Upper lobe of left lung (tissue), 6 donors: Measurements from ENCODE around the gene ROMO1. TPM values are rescaled to one million over a fixed set of nuclear protein-coding genes. Genes with fewer than 3 reads are reported as not detected.

Experiments used
- ATAC-seq, 2 donors: fragments of 200-7000 bp; cut with Tn5 transposase; one replicate each; pipeline ENCODE4 v1.9.1; 2022; ENCODE audit warnings: mild to moderate bottlenecking in 2 of 2, moderate library complexity in 2 of 2; ENCODE audit not compliant: low FRiP score in 2 of 2
- DNase-seq, 2 donors: peaks; one replicate each; pipeline ENCODE4 v3.0.0-alpha.2; 2019 to 2020
- H3K27ac ChIP-seq, 4 donors: fragments of 200-600 bp; sonication (generic); one replicate each; pipeline ENCODE4 v1.5.1; 2016 to 2019
- H3K27me3 ChIP-seq, 4 donors: fragments of 200-600 bp; sonication (generic); one replicate each; pipeline ENCODE4 v1.5.1; 2017 to 2019
- H3K36me3 ChIP-seq, 4 donors: fragments of 200-600 bp; sonication (generic); one replicate each; pipeline ENCODE4 v1.5.1; 2016 to 2019
- H3K4me1 ChIP-seq, 4 donors: fragments of 200-600 bp; sonication (generic); one replicate each; pipeline ENCODE4 v1.5.1; 2018 to 2019
- H3K4me3 ChIP-seq, 4 donors: fragments of 200-600 bp; sonication (generic); one replicate each; pipeline ENCODE4 v1.5.1; 2017 to 2019; ENCODE audit warnings: mild to moderate bottlenecking in 2 of 4, moderate library complexity in 1 of 4
- H3K9me3 ChIP-seq, 4 donors: fragments of 200-600 bp; sonication (generic); one replicate each; pipeline ENCODE4 v1.5.1; 2018 to 2019
- EP300 ChIP-seq, 4 donors: sonication (generic); formaldehyde crosslinking; IDR thresholded peaks; one replicate each; pipeline ENCODE4 v1.5.1; 2017; ENCODE audit warnings: antibody characterized with exemption in 4 of 4, control low read depth in 2 of 4
- POLR2A ChIP-seq, 4 donors: fragments of 450-650 bp; IDR thresholded peaks; one replicate each; pipeline ENCODE4 v1.5.1; 2016 to 2017; ENCODE audit warnings: antibody characterized with exemption in 4 of 4, mild to moderate bottlenecking in 2 of 4
- POLR2AphosphoS5 ChIP-seq, 2 donors: sonication (generic); formaldehyde crosslinking; IDR thresholded peaks; one replicate each; pipeline ENCODE4 v1.5.1; 2017; ENCODE audit warnings: antibody characterized with exemption in 2 of 2
- WGBS, 2 donors: methylation state at CpG; one replicate each; pipeline ENCODE4 v1.1.5; 2017 to 2018; 5-methylcytosine and 5-hydroxymethylcytosine counted together
- total RNA-seq, 6 donors: library from RNA; depleted of rRNA in 4 of 6; stranded (reverse); fragments of >200 nt in 4 of 6; gene quantifications; one replicate each; pipeline versions ENCODE4 v1.1.0 to v1.2.1, GENCODE V29; 2016 to 2021
- TF ChIP-seq, protein P1 (sequence below), 6 experiments: fragments of 450-650 bp in 4 of 6; fragments of 200-600 bp in 2 of 6; sonication (generic) in 2 of 6; IDR thresholded peaks; one replicate each; pipeline ENCODE4 v1.5.1; 2016 to 2019; ENCODE audit warnings: antibody characterized with exemption in 6 of 6
- donor health status: DM: no; HTN: no; CAD: no; lungs with moderate emphysema.
- donor health status: DM: no; HTN: yes; CAD: no; lungs with severe emphysema.

ROMO1 gene
- total RNA-seq, result 100 to 1,000 TPM; 105 to 213 (median 134) TPM

GRCh38 chr20:35699127-35699956 lies at the start of gene ROMO1, which contains the start of gene NFS1:
TSS of gene ROMO1 (plus strand) at chr20:35699405. CDS start at chr20:35699633, 228 bp downstream.
TSS of gene NFS1 (minus strand) at chr20:35699352. CDS start at chr20:35699288, 64 bp downstream.
- DNase-seq (peak; percentile 83 to 97), ATAC-seq (peak; percentile 91 to 95)
- WGBS, 2 donors, result 0 to 1% methylated on average over 10 to 39 of the region's 81 CpGs
- Histone ChIP-seq H3K4me1 (peaks cover 15 to 39% (median 22%) of the 10 kb centered on the region in 4 donors), H3K27ac (peak within 1 kb of the TSS; percentile 86 to 96 (median 94)), H3K9me3 (no peaks in the 10 kb centered on the region), H3K27me3 (no peaks in the 10 kb centered on the region), H3K4me3 (peak within 1 kb of the TSS; percentile 61 to 95 (median 84)), H3K36me3 (peaks cover 19 to 57% (median 33%) of the 10 kb centered on the region in 4 donors)
- TF ChIP-seq, protein P1, sequence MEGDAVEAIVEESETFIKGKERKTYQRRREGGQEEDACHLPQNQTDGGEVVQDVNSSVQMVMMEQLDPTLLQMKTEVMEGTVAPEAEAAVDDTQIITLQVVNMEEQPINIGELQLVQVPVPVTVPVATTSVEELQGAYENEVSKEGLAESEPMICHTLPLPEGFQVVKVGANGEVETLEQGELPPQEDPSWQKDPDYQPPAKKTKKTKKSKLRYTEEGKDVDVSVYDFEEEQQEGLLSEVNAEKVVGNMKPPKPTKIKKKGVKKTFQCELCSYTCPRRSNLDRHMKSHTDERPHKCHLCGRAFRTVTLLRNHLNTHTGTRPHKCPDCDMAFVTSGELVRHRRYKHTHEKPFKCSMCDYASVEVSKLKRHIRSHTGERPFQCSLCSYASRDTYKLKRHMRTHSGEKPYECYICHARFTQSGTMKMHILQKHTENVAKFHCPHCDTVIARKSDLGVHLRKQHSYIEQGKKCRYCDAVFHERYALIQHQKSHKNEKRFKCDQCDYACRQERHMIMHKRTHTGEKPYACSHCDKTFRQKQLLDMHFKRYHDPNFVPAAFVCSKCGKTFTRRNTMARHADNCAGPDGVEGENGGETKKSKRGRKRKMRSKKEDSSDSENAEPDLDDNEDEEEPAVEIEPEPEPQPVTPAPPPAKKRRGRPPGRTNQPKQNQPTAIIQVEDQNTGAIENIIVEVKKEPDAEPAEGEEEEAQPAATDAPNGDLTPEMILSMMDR (IDR thresholded peaks at IDR 0.05), result peak in 4 of 6 experiments; percentile 26 to 65 (median 53)
- TF ChIP-seq POLR2AphosphoS5 (IDR thresholded peaks at IDR 0.05) (peak; percentile 69 to 84), POLR2A (IDR thresholded peaks at IDR 0.05) (peak in 2 of 4 donors; percentile 34 to 77), EP300 (IDR thresholded peaks at IDR 0.05) (no peak)

- peaks cover 0 to 21% (median 15%) of the 10 kb centered on the region in 4 donors for H3K4me1 ChIP-seq
- no peaks in the 10 kb centered on the region for H3K27me3 ChIP-seq
- DNase-seq (no peak), ATAC-seq (no peak)
- H3K9me3 ChIP-seq, result no peaks in the 10 kb centered on the region
- H3K4me3 ChIP-seq, result no peak overlapping the region
- H3K36me3 ChIP-seq, result peaks cover 3 to 33% (median 24%) of the 10 kb centered on the region in 4 donors
- no peak for TF ChIP-seq POLR2A (IDR thresholded peaks at IDR 0.05)
- TF ChIP-seq, protein P1 (IDR thresholded peaks at IDR 0.05), result no peak
- no peak for TF ChIP-seq POLR2AphosphoS5 (IDR thresholded peaks at IDR 0.05)
- TF ChIP-seq EP300 (IDR thresholded peaks at IDR 0.05), result no peak
- WGBS, 2 donors, result 65 to 78% methylated on average over 3 of the region's 3 CpGs
- peak overlapping the region in 1 of 4 donors; percentile 37 for H3K27ac ChIP-seq
Measured at GRCh38 chr20:35650632-35651031, 48.6 kb upstream of the ROMO1 start.

DNA sequence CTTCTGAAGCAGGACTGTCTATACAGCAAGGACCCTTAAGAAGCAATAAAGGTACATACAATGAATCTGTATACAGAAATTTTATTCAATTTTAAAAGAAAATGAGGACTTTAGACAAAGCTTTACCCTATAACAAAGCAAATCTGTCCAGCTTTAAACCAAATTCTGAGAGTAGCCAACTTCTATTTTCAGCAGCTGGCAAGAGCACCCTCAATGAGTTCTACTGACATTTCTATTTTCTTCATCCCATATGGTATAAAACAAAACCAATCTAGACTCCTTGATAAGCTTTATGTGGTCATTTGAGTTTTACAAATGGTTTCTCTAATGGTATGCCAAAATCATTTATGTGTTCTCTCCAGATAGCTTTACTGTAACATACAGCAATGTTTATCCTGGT lies 47.2 kb upstream of the ROMO1 start:
- DNase-seq, result no peak
- H3K9me3 ChIP-seq, result no peaks in the 10 kb centered on the region
- H3K4me3 ChIP-seq, result no peak overlapping the region
- peaks cover 3 to 38% (median 24%) of the 10 kb centered on the region in 4 donors for H3K36me3 ChIP-seq
- H3K4me1 ChIP-seq, result peaks cover 6 to 28% (median 20%) of the 10 kb centered on the region in 4 donors
- no peaks in the 10 kb centered on the region for H3K27me3 ChIP-seq
- TF ChIP-seq, protein P1 (IDR thresholded peaks at IDR 0.05), result no peak
- TF ChIP-seq POLR2A (IDR thresholded peaks at IDR 0.05), result no peak
- TF ChIP-seq POLR2AphosphoS5 (IDR thresholded peaks at IDR 0.05), result no peak
- ATAC-seq, result no peak
- no peak overlapping the region for H3K27ac ChIP-seq

DNA sequence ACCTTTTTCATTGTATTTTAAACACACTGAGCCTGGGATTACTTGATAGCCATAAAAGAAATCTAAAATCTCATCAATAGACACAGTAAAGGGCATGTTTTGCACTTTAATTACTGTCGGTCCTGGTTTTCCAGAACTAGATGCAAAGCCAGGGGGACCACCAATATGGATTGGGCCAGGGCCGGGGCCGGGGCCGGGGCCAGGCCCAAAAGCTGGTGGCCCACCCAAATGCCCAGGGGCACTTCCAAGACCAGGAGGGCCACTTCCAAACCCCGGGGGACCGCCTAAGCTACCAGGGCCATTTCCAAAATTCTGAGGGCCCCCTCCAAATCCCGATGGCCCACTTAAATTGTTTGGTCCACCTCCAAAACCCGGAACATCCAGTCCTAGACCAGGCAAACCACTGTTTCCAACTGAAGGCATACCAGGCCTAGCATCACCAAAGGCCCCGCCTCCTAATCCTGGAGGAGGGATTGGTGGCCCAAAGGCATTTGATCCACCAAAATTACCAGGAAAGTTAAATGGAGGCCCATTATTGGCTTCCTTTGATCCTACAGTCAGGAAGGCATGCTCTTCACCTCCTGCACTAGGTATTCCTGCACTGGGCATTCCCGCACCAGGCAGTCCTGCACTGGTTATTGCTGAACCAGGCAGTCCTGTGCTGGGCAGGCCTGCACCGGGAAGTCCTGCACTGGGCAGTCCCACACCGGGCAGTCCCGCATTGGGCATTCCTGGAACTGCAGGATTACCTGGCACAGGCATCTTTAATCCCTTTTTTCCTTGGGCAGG lies 46.4 kb upstream of the ROMO1 start:
- Histone ChIP-seq H3K36me3 (peaks cover 3 to 38% (median 24%) of the 10 kb centered on the region in 4 donors), H3K4me3 (no peak overlapping the region), H3K27ac (no peak overlapping the region), H3K9me3 (no peaks in the 10 kb centered on the region), H3K27me3 (no peaks in the 10 kb centered on the region), H3K4me1 (peaks cover 15 to 37% (median 29%) of the 10 kb centered on the region in 4 donors)
- WGBS, 2 donors, result 94% methylated on average over 11 to 13 of the region's 13 CpGs
- peak in 1 of 2 donors; percentile 58 for DNase-seq
- no peak for ATAC-seq
- TF ChIP-seq, protein P1 (IDR thresholded peaks at IDR 0.05), result no peak
- TF ChIP-seq POLR2AphosphoS5 (IDR thresholded peaks at IDR 0.05) (no peak), POLR2A (IDR thresholded peaks at IDR 0.05) (no peak), EP300 (IDR thresholded peaks at IDR 0.05) (no peak)
